HG03457 (cell line): ENCODE results near the gene KRTAP5-7.

ENCODE experiments used
- ATAC-seq: cut with Tn5 transposase; IDR thresholded peaks from one replicate; pipeline ENCODE4 v1.9.1; 2021; ENCODE audit warnings: moderate number of reproducible peaks; ENCODE audit not compliant: unreplicated experiment

KRTAP5-7 gene

DNA sequence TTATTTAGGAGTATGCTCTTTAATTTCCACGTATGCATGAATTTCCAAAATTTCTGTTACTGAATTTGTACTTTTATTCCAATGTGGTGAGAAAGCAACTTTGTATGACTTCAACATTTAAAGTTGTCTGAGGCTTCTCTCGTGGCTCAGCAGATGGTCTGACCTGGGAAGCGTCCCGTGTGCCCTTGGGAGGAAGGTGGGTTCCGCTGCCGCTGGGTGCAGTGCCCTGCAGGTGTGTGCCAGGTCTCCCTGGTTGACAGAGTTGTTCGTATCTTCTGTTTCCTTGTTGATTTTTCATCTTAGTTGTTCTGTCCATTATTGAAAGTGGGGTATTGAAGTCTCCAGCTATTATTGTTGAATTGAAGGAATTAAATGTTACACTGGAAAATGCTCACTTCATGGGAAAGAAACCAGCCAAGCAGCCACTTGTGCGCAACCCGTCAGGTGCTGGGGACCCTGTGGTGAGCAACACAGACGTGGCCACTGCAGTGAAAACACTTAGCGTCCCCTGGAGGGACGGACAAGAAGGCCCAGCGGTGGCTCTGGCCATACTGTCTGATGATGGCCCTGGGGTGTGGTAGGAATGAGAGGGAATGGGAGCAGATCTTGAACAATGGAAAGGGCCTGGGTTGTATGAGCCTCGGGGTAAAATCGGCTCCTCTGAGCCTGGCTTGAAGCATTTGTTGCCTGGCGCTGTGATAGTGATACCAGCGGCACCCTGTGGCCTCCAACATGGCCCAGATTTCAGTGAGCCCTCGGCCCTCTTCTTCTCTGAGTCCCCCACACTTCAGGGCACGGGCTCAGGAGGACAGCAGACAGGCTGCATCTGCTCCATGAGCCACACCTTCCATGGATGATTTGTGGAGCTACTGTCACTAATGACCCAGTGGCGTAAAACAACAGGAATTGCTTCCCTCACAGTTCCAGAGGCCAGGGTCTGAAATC lies 31.5 kb upstream of the KRTAP5-7 start:
- ATAC-seq: no peak

GRCh38 chr11:71496421-71496820 lies 30.6 kb upstream of the KRTAP5-7 start:
- no peak for ATAC-seq

GRCh38 chr11:71498091-71498490 lies 29.0 kb upstream of the KRTAP5-7 start:
- no peak for ATAC-seq

- ATAC-seq: no peak
These were observed 27.9 kb upstream of the KRTAP5-7 start for GRCh38 chr11:71499125-71499524.

GRCh38 chr11:71499546-71499945 lies 27.5 kb upstream of the KRTAP5-7 start:
- ATAC-seq: no peak

DNA sequence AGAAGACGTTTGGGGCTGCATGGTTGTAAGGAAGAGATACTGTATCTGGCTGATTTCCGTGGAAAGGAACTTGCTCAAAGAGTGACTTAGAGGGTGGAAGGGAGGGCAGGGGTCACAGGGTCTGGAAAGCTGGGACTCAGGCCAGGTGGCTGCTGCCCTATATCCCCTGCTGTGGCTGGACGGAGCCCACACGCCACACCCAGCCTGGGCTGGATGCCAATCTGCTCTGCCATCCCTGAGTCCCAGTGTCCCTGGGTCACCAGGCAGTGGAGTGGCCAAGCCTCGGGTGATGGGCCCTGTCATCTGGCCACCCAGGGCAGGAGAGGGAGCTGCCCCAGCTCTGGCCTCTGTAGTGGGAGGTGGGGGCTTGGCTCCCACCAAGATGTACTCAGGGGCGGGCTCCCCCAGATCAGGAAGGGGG lies 26.5 kb upstream of the KRTAP5-7 start:
- ATAC-seq: no peak

- no peak for ATAC-seq
These were observed 25.7 kb upstream of the KRTAP5-7 start for GRCh38 chr11:71501071-71501985.

GRCh38 chr11:71502026-71502425 lies 25.0 kb upstream of the KRTAP5-7 start:
- ATAC-seq: no peak

GRCh38 chr11:71502871-71503435 lies 24.1 kb upstream of the KRTAP5-7 start:
- no peak for ATAC-seq

DNA sequence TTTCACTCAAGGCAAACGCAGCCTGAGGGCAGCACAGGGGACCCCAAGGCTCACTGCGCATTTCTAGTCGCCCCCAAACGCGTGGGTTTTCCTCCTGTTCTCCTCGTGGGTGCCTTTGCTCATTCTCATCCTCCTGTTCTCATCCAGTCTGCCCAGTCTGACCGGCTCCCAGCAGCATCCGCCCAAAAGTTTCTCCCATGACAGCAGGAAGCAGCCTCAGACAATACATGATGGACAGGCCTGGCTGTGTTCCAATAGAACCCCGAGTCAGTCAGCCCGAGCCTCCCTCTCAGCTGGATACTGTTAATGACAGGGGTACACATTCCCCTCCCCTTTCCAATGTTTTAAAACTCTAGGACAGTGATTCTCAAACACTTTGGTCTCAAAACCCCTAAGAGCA lies 22.5 kb upstream of the KRTAP5-7 start:
- no peak for ATAC-seq

DNA sequence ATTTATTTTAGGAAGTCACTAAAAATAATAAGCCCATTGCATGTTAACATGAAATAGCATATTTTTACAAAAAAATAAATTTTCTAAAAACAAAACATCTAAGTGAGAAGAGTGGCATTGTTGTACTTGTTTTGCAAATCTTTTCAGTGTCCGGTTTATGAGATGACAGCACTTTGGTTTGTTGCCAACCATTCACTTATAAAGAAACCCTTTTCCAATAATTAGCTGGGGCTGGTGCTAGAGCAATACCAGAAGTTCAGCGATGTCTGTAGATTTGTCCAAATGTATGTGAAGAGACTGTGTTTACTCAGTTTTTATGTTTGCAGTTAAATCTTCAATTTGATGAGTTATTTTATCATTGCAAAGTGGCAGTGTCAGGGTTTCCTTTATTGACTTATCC lies 22.1 kb upstream of the KRTAP5-7 start:
- ATAC-seq: no peak

GRCh38 chr11:71505781-71506180 lies 21.3 kb upstream of the KRTAP5-7 start:
- no peak for ATAC-seq

- ATAC-seq: no peak
These were observed 20.0 kb upstream of the KRTAP5-7 start for GRCh38 chr11:71507102-71507501.

DNA sequence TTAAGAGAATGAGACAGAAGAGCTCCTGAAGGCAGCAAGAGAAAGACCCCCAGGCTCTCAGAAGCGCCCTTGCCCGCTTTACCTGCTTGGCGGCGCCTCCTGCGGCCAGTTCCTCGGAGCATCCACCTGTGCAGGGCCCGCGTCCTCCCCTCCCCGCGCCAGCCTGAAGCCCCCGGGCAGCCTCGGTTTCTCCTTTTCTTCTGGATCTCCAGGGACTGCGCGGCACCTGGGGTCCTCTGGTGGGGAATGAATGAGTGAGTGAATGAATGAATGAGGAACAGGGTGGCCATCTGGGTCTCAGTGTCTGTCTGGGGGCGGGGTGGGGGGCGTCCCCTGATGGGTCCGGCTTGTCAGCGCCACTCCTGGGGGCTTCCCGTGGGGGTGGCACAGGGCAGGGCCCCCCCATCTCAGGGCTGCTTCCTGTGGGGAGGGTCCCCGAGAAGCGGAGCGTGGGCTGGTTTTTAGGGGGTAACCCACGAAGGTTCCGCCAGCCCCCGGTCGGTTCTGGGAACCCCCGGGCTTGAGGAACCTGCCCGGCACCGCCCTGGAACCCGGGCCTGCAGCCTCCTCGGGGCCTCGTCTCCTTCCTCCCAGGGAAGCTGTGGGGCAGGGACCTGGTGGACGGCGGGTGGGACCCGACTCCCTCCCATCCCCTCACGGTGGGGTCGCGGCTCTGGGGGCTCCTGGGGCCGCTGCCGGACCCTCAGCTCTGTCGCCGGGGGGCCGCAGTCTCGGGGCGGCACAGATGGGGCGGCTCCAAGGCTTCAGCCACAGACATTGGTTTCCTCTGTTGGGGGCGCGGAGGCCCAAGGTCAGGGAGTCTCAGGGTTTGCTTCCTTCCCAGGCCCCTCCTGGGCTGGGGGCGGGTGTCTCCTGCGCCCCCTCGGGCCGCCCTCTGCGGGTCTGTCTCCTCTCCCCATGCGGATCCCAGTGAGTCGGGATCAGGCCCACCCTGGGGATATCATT lies 8.3 kb upstream of the KRTAP5-7 start:
- ATAC-seq: no peak

GRCh38 chr11:71519546-71519945 lies 7.5 kb upstream of the KRTAP5-7 start:
- no peak for ATAC-seq

DNA sequence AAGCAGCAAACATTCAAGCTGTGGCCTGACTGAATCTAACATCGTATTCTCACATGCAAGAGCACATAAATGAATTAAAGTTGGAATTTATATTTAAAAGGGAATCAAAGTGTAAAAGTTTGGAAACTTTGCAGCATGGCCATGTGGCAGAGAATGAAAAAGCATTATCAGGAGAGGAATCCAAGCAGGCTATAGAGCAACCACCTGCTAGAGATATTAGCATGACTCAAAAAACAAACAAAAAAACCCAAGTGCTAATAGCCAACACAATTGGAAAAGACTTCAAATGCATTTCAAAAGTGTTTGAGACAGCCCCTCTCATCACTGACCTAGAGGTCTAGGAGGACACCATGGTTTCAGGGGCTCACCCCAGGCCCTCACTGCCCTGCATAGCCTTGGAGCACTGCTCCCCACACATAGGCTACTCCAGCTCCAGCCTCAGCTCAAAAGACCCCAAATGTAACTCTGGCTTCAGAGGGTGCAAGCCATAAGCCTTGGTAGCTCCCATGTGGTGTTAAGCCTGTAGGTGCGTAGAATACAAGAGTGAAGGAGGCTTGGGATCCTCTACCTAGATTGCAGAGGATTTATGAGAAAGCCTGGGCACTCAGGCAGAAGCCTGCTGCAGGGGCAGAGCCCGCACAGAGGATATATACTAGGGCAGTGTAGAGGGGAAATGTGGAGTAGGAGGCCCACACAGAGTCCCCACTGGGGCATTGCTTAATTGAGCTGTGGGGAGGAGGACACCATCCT lies 1.7 kb upstream of the KRTAP5-7 start:
- ATAC-seq: no peak

GRCh38 chr11:71525938-71526495 lies 1.1 kb upstream of the KRTAP5-7 start:
- no peak for ATAC-seq

- ATAC-seq: no peak
These were observed 626 bp downstream of the KRTAP5-7 start for GRCh38 chr11:71527576-71528210.

DNA sequence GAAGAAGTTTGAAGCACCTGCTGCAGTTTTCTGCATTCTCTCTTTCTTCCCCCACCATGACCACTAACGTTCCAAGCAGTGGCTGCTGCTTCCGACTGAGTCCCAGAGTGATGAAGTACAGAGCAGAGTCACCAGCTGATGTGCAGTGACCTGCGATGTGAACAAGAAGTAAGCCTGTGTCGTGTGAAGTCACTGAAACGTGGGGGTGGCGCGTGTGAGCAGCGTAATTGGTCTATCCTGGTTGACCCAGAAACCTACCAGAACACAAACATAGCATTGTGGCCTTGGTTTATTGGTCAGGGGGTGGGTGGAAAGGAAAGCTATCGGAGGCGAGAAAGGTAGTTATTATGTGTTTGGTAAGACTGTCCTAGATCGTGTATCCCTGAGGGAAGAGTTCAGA lies 3.5 kb downstream of the KRTAP5-7 start:
- no peak for ATAC-seq
